GM12874 (cell line): Measurements from ENCODE around the gene NT5C3B.

Experiments used
- TF ChIP-seq, protein P1 (sequence below): IDR thresholded peaks from 2 replicates; pipeline ENCODE4 v1.5.1; 2011; ENCODE audit warnings: low read depth, mild to moderate bottlenecking, control low read depth, low read length, moderate library complexity; ENCODE audit not compliant: insufficient read depth

Gene NT5C3B

DNA sequence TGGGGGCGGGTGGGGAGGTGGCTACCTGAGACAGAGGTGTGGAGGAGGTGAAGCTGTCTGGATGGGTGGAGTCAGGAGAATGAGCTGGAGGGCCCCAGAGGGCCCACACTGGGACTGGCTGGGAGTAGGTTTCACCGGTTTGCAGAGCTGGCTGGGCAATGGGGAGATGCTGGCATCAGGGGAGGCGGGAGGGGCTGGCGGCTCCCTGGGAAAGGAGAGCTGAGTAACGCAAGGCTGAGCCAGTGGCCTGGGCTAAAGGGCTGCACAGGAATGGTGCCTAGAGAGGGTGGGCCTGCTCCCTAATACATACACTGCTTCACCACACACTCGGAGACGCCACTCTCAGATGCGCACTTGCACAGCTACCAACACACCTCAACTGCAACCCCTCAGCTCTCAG lies 36.7 kb downstream of the NT5C3B start:
- TF ChIP-seq, protein P1, sequence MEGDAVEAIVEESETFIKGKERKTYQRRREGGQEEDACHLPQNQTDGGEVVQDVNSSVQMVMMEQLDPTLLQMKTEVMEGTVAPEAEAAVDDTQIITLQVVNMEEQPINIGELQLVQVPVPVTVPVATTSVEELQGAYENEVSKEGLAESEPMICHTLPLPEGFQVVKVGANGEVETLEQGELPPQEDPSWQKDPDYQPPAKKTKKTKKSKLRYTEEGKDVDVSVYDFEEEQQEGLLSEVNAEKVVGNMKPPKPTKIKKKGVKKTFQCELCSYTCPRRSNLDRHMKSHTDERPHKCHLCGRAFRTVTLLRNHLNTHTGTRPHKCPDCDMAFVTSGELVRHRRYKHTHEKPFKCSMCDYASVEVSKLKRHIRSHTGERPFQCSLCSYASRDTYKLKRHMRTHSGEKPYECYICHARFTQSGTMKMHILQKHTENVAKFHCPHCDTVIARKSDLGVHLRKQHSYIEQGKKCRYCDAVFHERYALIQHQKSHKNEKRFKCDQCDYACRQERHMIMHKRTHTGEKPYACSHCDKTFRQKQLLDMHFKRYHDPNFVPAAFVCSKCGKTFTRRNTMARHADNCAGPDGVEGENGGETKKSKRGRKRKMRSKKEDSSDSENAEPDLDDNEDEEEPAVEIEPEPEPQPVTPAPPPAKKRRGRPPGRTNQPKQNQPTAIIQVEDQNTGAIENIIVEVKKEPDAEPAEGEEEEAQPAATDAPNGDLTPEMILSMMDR: no peak

DNA sequence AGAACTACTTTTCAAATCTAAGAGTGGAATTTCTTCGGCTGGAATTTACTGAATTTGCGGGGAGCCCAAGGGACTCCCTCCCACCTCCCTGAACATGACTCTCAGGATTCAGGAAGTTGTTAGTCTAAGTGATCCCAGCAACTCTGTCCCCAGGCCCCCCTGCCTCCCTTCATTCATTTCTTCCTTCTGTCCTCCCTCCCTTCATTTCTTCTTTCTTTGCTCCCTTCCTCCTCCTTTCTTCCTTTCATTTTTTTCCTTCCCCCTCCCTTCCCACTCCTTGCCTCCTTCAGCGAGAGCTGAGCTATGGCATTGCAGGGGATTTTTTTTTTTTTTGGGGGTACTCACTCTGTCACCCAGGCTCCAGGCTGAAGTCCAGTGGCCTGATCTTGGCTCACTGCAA lies 38.7 kb downstream of the NT5C3B start:
- TF ChIP-seq, protein P1: no peak

DNA sequence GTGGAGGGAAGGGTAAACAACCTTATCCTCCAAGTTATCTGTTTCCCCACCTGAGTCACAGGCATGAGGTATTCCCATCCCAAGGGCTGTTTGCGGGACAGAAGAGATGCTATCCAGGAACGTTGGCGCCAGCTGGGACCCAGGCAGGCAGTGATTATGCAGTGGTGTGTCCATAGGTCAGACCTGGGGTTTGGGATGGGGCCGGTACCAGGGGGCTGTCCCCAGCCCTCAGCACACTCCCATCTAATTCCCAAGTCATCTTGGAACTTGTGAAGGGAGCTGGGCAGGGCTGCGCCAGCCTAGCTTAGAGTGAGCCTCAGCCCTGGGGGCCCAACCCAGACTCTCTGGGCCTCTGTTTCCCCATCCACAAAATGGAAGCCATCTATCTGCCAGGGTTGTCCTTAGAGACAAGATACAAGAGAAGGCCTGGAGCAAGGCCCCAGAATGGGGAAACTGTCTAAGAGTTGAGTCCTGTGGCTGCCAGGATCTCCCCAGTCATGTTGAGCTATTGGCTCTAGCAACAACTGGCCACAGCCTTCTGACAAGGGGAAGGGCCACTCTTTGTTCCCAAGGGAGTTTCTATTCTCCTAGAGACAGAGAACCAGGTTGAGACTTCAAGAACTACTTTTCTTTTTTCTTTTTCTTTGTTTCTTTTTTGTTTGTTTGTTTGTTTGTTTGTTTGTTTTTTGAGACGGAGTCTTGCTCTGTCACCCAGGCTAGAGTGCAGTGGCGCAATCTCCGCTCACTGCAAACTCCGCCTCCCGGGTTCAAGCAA lies 39.7 kb downstream of the NT5C3B start:
- TF ChIP-seq, protein P1: no peak

DNA sequence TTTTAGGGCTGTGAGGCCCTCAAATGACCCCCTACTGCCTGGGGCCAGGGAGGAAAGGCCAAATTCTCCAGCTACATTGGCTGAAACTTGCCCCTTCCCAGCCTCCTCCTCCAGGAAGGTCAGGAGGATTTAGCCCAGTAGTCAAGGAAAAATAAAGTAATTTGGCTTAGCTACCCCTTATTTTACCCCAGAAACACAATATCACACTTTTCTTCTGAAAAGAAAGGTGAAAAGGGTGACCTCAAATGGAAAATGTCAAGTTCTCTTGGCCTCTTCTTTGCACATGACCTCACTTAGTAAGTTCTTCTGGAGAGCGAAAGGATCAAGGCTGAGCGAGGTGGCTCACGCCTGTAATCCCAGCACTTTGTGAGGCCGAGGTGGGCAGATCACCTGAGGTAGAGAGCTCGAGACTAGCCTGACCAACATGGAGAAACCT lies 41.5 kb downstream of the NT5C3B start:
- TF ChIP-seq, protein P1: no peak

DNA sequence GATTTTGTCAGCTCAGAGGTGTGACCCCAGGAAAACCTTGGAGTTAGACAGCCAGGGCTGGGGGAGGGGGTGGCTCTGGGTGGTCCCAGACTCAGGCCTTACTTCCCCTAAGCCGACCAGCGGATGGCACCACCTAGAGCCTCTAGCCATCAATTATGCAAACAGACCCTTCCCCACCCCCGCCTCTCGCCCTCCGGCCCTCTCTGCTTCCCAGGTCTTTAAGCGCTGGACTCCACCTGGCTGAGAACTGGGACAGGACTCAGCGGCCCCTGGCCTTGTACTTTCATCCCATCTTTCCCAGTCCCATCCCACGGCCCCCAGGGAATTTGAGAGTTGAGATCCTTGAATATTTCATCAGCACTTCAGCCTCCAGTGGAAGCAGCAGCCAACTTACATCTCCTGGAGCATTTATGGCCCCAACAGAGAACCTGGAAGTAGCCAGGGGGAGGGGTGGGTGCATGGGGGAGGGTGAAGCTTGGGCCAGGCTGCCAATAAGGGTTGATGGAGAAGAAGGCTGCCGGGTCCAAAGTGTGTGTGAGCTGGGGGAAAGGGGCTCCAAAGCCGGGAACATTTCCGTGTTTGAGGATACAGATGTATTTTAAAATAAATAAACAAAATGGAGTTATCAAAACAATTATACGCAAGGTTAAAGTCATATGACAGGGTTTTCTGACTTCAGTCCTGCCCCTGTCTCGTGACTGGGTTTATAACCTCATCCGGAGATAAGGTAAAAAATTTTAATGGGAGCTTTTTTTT lies 42.1 kb downstream of the NT5C3B start:
- TF ChIP-seq, protein P1: no peak

DNA sequence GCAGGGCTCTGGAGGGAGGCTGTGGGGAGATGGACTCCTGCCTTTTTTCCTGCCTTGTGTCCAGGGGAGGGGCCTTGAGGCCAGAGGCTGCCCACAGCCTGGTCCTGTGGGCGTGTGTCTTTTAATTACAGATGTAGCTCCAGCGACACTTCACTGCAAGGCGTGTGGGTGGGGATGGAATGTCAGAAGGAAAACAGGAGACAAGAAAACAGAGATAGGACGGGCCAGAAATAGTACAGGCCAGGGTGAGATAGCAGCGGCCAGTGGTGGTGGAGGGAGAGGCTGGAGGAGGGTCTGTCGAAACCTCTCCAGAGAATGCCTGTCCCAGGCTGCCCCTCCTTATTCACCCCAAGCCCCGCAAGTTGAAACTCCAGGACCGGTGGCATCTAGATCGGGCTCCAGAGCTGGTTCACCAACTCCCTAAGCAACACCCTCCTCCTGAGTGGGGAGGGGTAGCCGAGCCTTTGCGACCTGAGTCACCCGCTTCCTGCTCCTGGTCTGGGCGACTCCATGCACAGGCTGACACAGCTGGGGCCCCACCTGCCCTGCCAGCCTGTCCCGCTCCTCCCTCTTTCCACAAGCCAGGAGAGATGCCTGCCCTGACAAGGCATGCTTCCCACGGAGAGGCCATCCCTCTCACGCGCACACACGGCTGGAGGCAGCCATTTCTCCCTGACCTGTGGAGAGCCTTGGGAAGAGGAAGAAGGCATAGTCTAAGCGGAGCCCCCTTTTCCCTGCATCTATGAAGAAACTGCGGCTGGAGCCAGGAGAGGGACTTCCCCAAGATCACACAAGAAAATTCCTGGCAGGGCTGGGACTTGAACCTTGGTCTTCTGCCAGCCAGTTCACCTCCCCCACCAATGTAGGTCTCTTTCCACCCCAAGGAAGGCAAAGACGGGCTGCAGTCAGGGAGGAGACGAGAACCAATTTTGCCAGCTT lies 42.9 kb downstream of the NT5C3B start:
- TF ChIP-seq, protein P1: no peak

DNA sequence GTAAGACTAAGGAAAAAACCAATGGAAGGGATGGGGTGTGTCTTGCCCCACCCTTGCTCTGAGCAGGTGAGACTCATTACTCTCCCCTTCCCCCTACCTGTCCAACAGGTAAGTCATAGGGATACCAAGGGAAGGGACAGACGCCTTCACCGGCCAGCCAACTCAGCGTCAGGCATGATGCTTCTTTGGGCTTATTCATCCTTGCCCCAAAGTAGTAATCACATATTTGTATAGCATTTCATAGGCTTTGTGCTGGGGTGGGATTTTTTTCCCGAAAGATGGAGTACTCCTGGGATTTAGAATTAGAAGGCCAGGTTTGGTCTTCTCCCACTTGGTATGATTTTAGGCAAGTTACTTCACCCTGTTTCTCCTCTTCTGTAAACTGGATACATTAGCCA lies 49.0 kb downstream of the NT5C3B start:
- TF ChIP-seq, protein P1: no peak
